PC-3 (cell line): ENCODE data around the gene NXPH1. TPM values are rescaled to one million over a fixed set of nuclear protein-coding genes. Genes with fewer than 3 reads are reported as not detected.

Experiments used
- ATAC-seq: fragments of 200-7000 bp; cut with Tn5 transposase; 2 replicates; pipeline ENCODE4 v1.9.1; 2020; ENCODE audit warnings: mild to moderate bottlenecking, moderate library complexity
- BruUV-seq: library from RNA; stranded (reverse); fragments of 400-500 nt; replicated peaks from 2 replicates; lab custom pipeline; 2021; lab: Mats Ljungman, UMichigan
- CTCF ChIA-PET: fragments of 300-600 bp; sonication (Branson Sonifier 250); formaldehyde crosslinking; loops from one replicate; lab custom pipeline; 2022; ENCODE audit warnings: antibody characterized with exemption; lab: Charles Lee
- POLR2A ChIA-PET: fragments of 300-600 bp; sonication (Branson Sonifier 250); formaldehyde crosslinking; loops from one replicate; lab custom pipeline; 2022; ENCODE audit warnings: antibody characterized with exemption; ENCODE audit not compliant: unreplicated experiment; lab: Charles Lee
- DNase-seq: peaks from one replicate; pipeline ENCODE4 v3.0.0-alpha.2; 2015
- H2AFZ ChIP-seq: fragments of 300-600 bp; sonication (generic); 2 replicates; pipeline ENCODE4 v1.6.0; 2016; ENCODE audit warnings: antibody characterized with exemption, low read length
- H3F3A ChIP-seq: fragments of 300-600 bp; sonication (generic); one replicate; pipeline ENCODE4 v1.6.0; 2017; ENCODE audit warnings: antibody characterized with exemption, low read length, control low read depth, mild to moderate bottlenecking; ENCODE audit not compliant: unreplicated experiment
- H3K27ac ChIP-seq: fragments of 300-600 bp; sonication (generic); 2 replicates; pipeline ENCODE4 v1.5.1; 2016; ENCODE audit warnings: mild to moderate bottlenecking, low read length
- H3K27me3 ChIP-seq: fragments of 300-600 bp; sonication (generic); 2 replicates; pipeline ENCODE4 v1.6.1; 2016; ENCODE audit warnings: low read length, mixed read lengths
- H3K36me3 ChIP-seq: fragments of 300-600 bp; sonication (generic); 2 replicates; pipeline ENCODE4 v1.6.1; 2016; ENCODE audit warnings: low read depth, mixed run types, low read length, mixed read lengths
- H3K4me1 ChIP-seq: fragments of 300-600 bp; sonication (generic); 2 replicates; pipeline ENCODE4 v1.5.1; 2016; ENCODE audit warnings: low read length; ENCODE audit not compliant: insufficient read depth
- H3K4me2 ChIP-seq: fragments of 300-600 bp; sonication (generic); 2 replicates; pipeline ENCODE4 v1.6.0; 2016; ENCODE audit warnings: low read length
- H3K4me3 ChIP-seq: fragments of 300-600 bp; sonication (generic); 2 replicates; pipeline ENCODE4 v1.5.1; 2016; ENCODE audit warnings: mild to moderate bottlenecking, low read length, mixed read lengths
- H3K79me2 ChIP-seq: fragments of 300-600 bp; sonication (generic); 2 replicates; pipeline ENCODE4 v1.6.1; 2017; ENCODE audit warnings: low read length, mixed read lengths
- H3K9ac ChIP-seq: fragments of 300-600 bp; sonication (generic); 2 replicates; pipeline ENCODE4 v1.6.0; 2016; ENCODE audit warnings: mild to moderate bottlenecking, low read length
- H3K9me2 ChIP-seq: fragments of 300-600 bp; sonication (generic); replicated peaks from 2 replicates; pipeline ENCODE4 v1.6.1; 2016; ENCODE audit warnings: mixed run types, low read length, mixed read lengths
- H3K9me3 ChIP-seq: fragments of 300-600 bp; sonication (generic); 2 replicates; pipeline ENCODE4 v1.6.1; 2016; ENCODE audit warnings: low read length, mixed read lengths
- H4K20me1 ChIP-seq: fragments of 300-600 bp; sonication (generic); 2 replicates; pipeline ENCODE4 v1.6.1; 2016; ENCODE audit warnings: low read length, mixed read lengths
- CTCF ChIP-seq: fragments of 300-600 bp; sonication (generic); conservative IDR thresholded peaks from 2 replicates; pipeline ENCODE4 v1.5.1; 2017; ENCODE audit warnings: antibody characterized with exemption, low read depth, mild to moderate bottlenecking, low read length
- EZH2 ChIP-seq: fragments of 300-600 bp; sonication (generic); IDR thresholded peaks from one replicate; pipeline ENCODE4 v1.6.1; 2017; ENCODE audit warnings: antibody characterized with exemption, mild to moderate bottlenecking, low read length; ENCODE audit not compliant: unreplicated experiment
- EZH2phosphoT487 ChIP-seq: fragments of 300-600 bp; sonication (generic); IDR thresholded peaks from 2 replicates; pipeline ENCODE4 v1.6.1; 2018; ENCODE audit warnings: mild to moderate bottlenecking, antibody characterized with exemption, low read length, borderline replicate concordance
- intact Hi-C: fragments of 100-400 bp; cut with micrococcal nuclease; formaldehyde crosslinking; loops from 2 replicates; pipeline ENCODE4 v1.9.0; 2023
- total RNA-seq: library from RNA; depleted of rRNA; stranded (reverse); fragments of >200 nt; gene quantifications from 2 replicates; pipeline ENCODE4 v1.2.3, GENCODE V29; 2014

The NXPH1 gene
- total RNA-seq, 1 experiment from 2014 or later, result not detected

GRCh38 chr7:8639668-8640067 is 206.3 kb downstream of the NXPH1 start:
- no TSS peak for BruUV-seq
- CTCF ChIA-PET, result no interaction called here
- H3K27me3 ChIP-seq, result no peaks in the 10 kb centered on the region
- H4K20me1 ChIP-seq, result no peaks in the 10 kb centered on the region
- intact Hi-C loops, result no loop called here
- H3F3A ChIP-seq, result no peaks in the 10 kb centered on the region
- H3K4me3 ChIP-seq, result no peak overlapping the region
- H3K4me1 ChIP-seq, result no peaks in the 10 kb centered on the region
- H2AFZ ChIP-seq, result no peak overlapping the region
- no peaks in the 10 kb centered on the region for H3K79me2 ChIP-seq
- POLR2A ChIA-PET, result no interaction called here
- DNase-seq (no peak), ATAC-seq (no peak)
- no peaks in the 10 kb centered on the region for H3K36me3 ChIP-seq
- H3K9ac ChIP-seq, result no peak overlapping the region
- no peak overlapping the region for H3K27ac ChIP-seq
- no peaks in the 10 kb centered on the region for H3K9me3 ChIP-seq
- no peak for TF ChIP-seq EZH2
- TF ChIP-seq EZH2phosphoT487, result no peak
- no peak for TF ChIP-seq CTCF
- no peak overlapping the region for H3K4me2 ChIP-seq
- H3K9me2 ChIP-seq, result no peaks in the 10 kb centered on the region

- DNase-seq (no peak), ATAC-seq (no peak)
- H3K36me3 ChIP-seq, result no peaks in the 10 kb centered on the region
- H3K9me3 ChIP-seq, result no peaks in the 10 kb centered on the region
- intact Hi-C loops, result no loop called here
- ChIA-PET POLR2A (no interaction called here), CTCF (no interaction called here)
- H3K79me2 ChIP-seq, result no peaks in the 10 kb centered on the region
- H3K9ac ChIP-seq, result no peak overlapping the region
- H3K4me1 ChIP-seq, result no peaks in the 10 kb centered on the region
- H3K27ac ChIP-seq, result no peak overlapping the region
- TF ChIP-seq EZH2phosphoT487 (no peak), EZH2 (no peak), CTCF (no peak)
- H4K20me1 ChIP-seq, result no peaks in the 10 kb centered on the region
- H3F3A ChIP-seq, result no peaks in the 10 kb centered on the region
- no peaks in the 10 kb centered on the region for H3K9me2 ChIP-seq
- no peak overlapping the region for H3K4me2 ChIP-seq
- no peaks in the 10 kb centered on the region for H3K27me3 ChIP-seq
- H3K4me3 ChIP-seq, result no peak overlapping the region
- H2AFZ ChIP-seq, result no peak overlapping the region
- BruUV-seq, result no TSS peak
Observed at GRCh38 chr7:8640671-8641070, 207.3 kb downstream of the NXPH1 start.

GRCh38 chr7:8668627-8669500 is 235.5 kb downstream of the NXPH1 start:
- Histone ChIP-seq H3K27ac (no peak overlapping the region), H3K4me1 (no peaks in the 10 kb centered on the region), H3K9ac (no peak overlapping the region), H4K20me1 (no peaks in the 10 kb centered on the region), H3K9me2 (no peaks in the 10 kb centered on the region), H2AFZ (no peak overlapping the region), H3F3A (no peaks in the 10 kb centered on the region), H3K4me3 (no peak overlapping the region), H3K4me2 (no peak overlapping the region), H3K79me2 (no peaks in the 10 kb centered on the region), H3K27me3 (no peaks in the 10 kb centered on the region), H3K36me3 (no peaks in the 10 kb centered on the region), H3K9me3 (0 out of 2 replicates have a peak, but pooled peaks cover 4% of the 10 kb centered on the region)
- ATAC-seq, result no peak
- intact Hi-C loops, result no loop called here
- POLR2A ChIA-PET, result no interaction called here
- no peak for TF ChIP-seq EZH2phosphoT487
- no peak for TF ChIP-seq CTCF
- no peak for TF ChIP-seq EZH2
- CTCF ChIA-PET, result no interaction called here
- no TSS peak for BruUV-seq
- no peak for DNase-seq
